GM12891 (cell line): ENCODE data around the gene NSD1.

Source experiments
- PAX5 ChIP-seq: IDR thresholded peaks from 2 replicates; pipeline ENCODE4 v1.6.1; 2011; ENCODE audit warnings: low read length, moderate library complexity, mild to moderate bottlenecking; ENCODE audit not compliant: insufficient read depth, severe bottlenecking
- POLR2A ChIP-seq: IDR thresholded peaks from 2 replicates; pipeline ENCODE4 v1.6.1; 2011; ENCODE audit warnings: low read depth, low read length, control low read depth
- POLR2AphosphoS5 ChIP-seq: IDR thresholded peaks from 2 replicates; pipeline ENCODE4 v1.6.1; 2011; ENCODE audit warnings: low read depth, low read length, control low read depth
- POU2F2 ChIP-seq: IDR thresholded peaks from 2 replicates; pipeline ENCODE4 v1.6.1; 2011; ENCODE audit warnings: low read depth, mild to moderate bottlenecking, control low read depth, low read length, moderate library complexity
- SPI1 ChIP-seq: IDR thresholded peaks from 2 replicates; pipeline ENCODE4 v1.6.1; 2011; ENCODE audit warnings: low read depth, low read length, control low read depth
- TAF1 ChIP-seq: IDR thresholded peaks from 2 replicates; pipeline ENCODE4 v1.6.1; 2011; ENCODE audit warnings: low read depth, low read length, control low read depth

DNA sequence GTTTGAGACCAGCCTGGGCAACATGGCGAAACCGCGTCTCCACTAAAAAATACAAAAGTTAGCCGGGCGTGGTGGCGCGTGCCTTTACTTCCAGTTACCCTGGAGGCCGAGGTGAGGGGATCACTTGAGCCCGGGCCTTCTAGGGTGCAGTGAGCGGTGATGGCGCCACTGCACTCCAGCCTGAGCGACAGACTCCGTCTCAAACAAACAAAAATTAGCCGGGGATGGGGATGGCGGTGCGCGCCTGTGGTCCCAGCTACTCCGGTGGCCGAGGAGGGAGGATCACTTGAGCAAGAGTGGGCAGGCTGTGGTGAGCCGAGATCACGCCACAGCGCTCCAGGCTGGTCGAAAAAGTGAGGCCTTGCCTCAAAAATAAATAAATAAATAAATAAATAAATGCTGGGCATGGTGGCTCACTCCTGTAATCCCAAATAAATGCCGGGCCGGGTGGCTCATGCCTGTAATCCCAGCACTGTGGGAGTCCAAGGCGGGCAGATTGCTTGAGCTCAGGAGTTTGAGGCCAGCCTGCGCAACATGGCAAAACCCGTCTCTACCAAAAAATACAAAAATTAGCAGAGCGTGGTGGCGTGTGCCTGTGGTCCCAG lies 16.0 kb upstream of the NSD1 start:
- no peak for TF ChIP-seq TAF1
- no peak for TF ChIP-seq POLR2A
- TF ChIP-seq POLR2AphosphoS5 = no peak
- no peak for TF ChIP-seq SPI1
- no peak for TF ChIP-seq PAX5
- TF ChIP-seq POU2F2 = no peak
